CD8-positive, alpha-beta memory T cell (primary cell): ENCODE measurements around the gene TMPRSS15. TPM values are rescaled to one million over a fixed set of nuclear protein-coding genes. Genes with fewer than 3 reads are reported as not detected.

Source experiments
- CTCF ChIA-PET: fragments of 350-600 bp; sonication (Branson Sonifier 250); formaldehyde crosslinking; loops from one replicate; lab custom pipeline; 2021; ENCODE audit warnings: antibody characterized with exemption; lab: Charles Lee
- POLR2A ChIA-PET: fragments of 350-600 bp; sonication (Branson Sonifier 250); formaldehyde crosslinking; loops from one replicate; lab custom pipeline; 2021; ENCODE audit warnings: antibody characterized with exemption; lab: Charles Lee
- DNase-seq, 5 donors: peaks; one replicate each; pipeline versions ENCODE4 v3.0.0 to v3.0.0-alpha.2; 2020 to 2022; ENCODE audit warnings: mixed read lengths in 1 of 5
- H3K27ac ChIP-seq: one replicate; pipeline ENCODE4 v1.7.0; 2013; ENCODE audit warnings: low read depth, mild to moderate bottlenecking, low read length, moderate library complexity
- H3K27me3 ChIP-seq: 2 replicates; pipeline ENCODE4 v1.7.0; 2013; ENCODE audit warnings: low read length, mild to moderate bottlenecking; ENCODE audit not compliant: insufficient read depth, poor library complexity, severe bottlenecking
- H3K36me3 ChIP-seq: 2 replicates; pipeline ENCODE4 v1.7.0; 2013; ENCODE audit warnings: mild to moderate bottlenecking, low read length, moderate library complexity; ENCODE audit not compliant: insufficient read depth
- H3K4me1 ChIP-seq: 2 replicates; pipeline ENCODE4 v1.7.0; 2013; ENCODE audit warnings: mild to moderate bottlenecking, low read length, moderate library complexity; ENCODE audit not compliant: insufficient read depth
- H3K4me3 ChIP-seq: 2 replicates; pipeline ENCODE4 v1.7.0; 2013; ENCODE audit warnings: mild to moderate bottlenecking, low read length
- H3K9me3 ChIP-seq: 2 replicates; pipeline ENCODE4 v1.7.0; 2013; ENCODE audit warnings: mild to moderate bottlenecking, low read length
- H3K27ac Mint-ChIP-seq, 8 donors: one replicate each; pipeline ENCODE4 v1.8.0; 2020 to 2021; ENCODE audit warnings: mixed read lengths in 8 of 8, mild to moderate bottlenecking in 6 of 8, inconsistent platforms in 3 of 8, moderate library complexity in 3 of 8
- H3K27me3 Mint-ChIP-seq, 2 donors: one replicate each; pipeline ENCODE4 v1.8.0; 2020 to 2021; ENCODE audit warnings: mixed read lengths in 2 of 2, mild to moderate bottlenecking in 1 of 2, moderate library complexity in 1 of 2
- H3K36me3 Mint-ChIP-seq, 3 donors: one replicate each; pipeline ENCODE4 v1.8.0; 2020 to 2021; ENCODE audit warnings: mixed read lengths in 3 of 3, inconsistent platforms in 1 of 3, mild to moderate bottlenecking in 1 of 3
- H3K4me1 Mint-ChIP-seq, 3 donors: one replicate each; pipeline ENCODE4 v1.8.0; 2020 to 2021; ENCODE audit warnings: mixed read lengths in 3 of 3, inconsistent platforms in 1 of 3, mild to moderate bottlenecking in 1 of 3
- H3K4me3 Mint-ChIP-seq, 7 donors: one replicate each; pipeline ENCODE4 v1.8.0; 2020 to 2021; ENCODE audit warnings: mixed read lengths in 7 of 7, mild to moderate bottlenecking in 6 of 7, moderate library complexity in 4 of 7, inconsistent platforms in 2 of 7
- H3K9me3 Mint-ChIP-seq, 5 donors: one replicate each; pipeline ENCODE4 v1.8.0; 2020 to 2022; ENCODE audit warnings: mixed read lengths in 5 of 5, mild to moderate bottlenecking in 3 of 5, moderate library complexity in 2 of 5, inconsistent platforms in 1 of 5
- polyA plus RNA-seq: library from polyadenylated mRNA; unstranded; fragments of 300-500 nt; fragmentation: Illumina TruSeq; gene quantifications from one replicate; pipeline ENCODE4 v1.2.3, GENCODE V29; 2021
- total RNA-seq, 2 experiments: library from RNA; stranded (reverse); gene quantifications; one replicate each; pipeline ENCODE4 v1.2.3, GENCODE V29; 2021

TMPRSS15 gene
- total RNA-seq (not detected), polyA plus RNA-seq (not detected)

DNA sequence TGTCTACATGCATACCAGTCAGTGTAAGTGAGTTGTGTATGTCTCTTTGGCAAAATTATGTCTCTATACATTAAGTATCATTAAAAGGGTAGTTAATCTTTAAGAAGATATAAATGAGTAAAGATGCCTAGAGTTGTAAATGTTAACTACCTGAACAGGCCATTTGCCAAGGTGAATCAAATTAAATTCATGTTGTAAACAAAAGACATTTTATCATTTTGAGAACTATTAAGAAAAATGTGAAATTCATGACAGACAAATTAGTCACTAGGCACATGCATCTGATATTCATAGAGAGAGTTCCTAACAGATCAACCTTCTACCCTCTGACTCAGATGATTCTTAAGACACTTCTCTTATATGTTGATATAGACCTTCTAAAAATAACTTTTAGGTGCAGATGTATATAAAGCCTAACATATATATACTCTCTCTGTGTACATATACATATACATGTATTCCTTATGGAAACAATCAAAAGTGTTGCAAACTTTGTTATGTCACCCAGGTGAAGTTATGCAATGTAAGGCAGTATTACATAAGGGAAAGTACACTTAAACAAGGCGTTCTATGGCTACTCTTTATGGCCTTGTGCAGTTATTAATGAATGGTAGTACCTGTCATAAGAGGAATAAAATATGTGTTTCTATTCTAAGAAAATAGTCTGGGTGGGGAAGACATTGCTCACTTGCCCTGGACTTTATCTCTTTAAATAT lies at the start of gene TMPRSS15:
TMPRSS15 (minus strand) TSS at position 51 of the 716 bp plus-strand sequence. CDS start 163 bp downstream, outside the sequence.
- H3K36me3 Mint-ChIP-seq: no peaks in the 10 kb centered on the region
- H3K9me3 Mint-ChIP-seq: peaks cover 0 to 13% (median 0%) of the 10 kb centered on the region in 5 donors
- Histone ChIP-seq H3K27ac (no peak within 1 kb of the TSS), H3K36me3 (no peaks in the 10 kb centered on the region), H3K4me3 (no peak within 1 kb of the TSS), H3K4me1 (no peaks in the 10 kb centered on the region), H3K27me3 (no peaks in the 10 kb centered on the region), H3K9me3 (no peaks in the 10 kb centered on the region)
- CTCF ChIA-PET: no interaction called here
- no peak within 1 kb of the TSS for H3K27ac Mint-ChIP-seq
- POLR2A ChIA-PET: no interaction called here
- H3K4me1 Mint-ChIP-seq: no peaks in the 10 kb centered on the region
- no peak within 1 kb of the TSS for H3K4me3 Mint-ChIP-seq
- no peaks in the 10 kb centered on the region for H3K27me3 Mint-ChIP-seq
- DNase-seq: no peak

DNA sequence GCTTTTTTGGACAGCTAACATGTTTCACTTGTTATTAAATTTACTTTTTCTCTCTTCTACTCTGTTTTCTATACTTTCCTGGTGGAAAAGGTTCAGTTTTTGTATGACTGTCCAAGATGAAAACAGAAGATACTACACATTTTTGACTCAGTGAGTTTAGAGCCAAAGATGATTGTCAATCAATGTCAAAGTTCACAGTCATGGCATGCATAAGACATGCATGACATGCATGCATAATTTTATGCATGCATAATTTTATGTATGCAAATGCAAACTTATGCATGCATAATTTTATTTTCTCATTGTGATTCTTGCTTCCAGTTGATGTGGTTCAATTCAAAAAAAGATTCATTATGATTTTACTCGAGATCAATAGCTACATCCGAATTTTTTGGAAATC lies 48.1 kb upstream of the TMPRSS15 start:
- no peak overlapping the region for H3K27ac ChIP-seq
- no peaks in the 10 kb centered on the region for H3K27me3 ChIP-seq
- Mint-ChIP-seq H3K9me3 (peaks cover 0 to 7% (median under 1%) of the 10 kb centered on the region in 5 donors), H3K27ac (no peak overlapping the region), H3K36me3 (no peaks in the 10 kb centered on the region), H3K27me3 (no peaks in the 10 kb centered on the region), H3K4me1 (no peaks in the 10 kb centered on the region), H3K4me3 (no peak overlapping the region)
- ChIA-PET POLR2A (no interaction called here), CTCF (no interaction called here)
- H3K4me3 ChIP-seq: no peak overlapping the region
- DNase-seq: no peak
- H3K9me3 ChIP-seq: no peaks in the 10 kb centered on the region
- H3K36me3 ChIP-seq: no peaks in the 10 kb centered on the region
- no peaks in the 10 kb centered on the region for H3K4me1 ChIP-seq

DNA sequence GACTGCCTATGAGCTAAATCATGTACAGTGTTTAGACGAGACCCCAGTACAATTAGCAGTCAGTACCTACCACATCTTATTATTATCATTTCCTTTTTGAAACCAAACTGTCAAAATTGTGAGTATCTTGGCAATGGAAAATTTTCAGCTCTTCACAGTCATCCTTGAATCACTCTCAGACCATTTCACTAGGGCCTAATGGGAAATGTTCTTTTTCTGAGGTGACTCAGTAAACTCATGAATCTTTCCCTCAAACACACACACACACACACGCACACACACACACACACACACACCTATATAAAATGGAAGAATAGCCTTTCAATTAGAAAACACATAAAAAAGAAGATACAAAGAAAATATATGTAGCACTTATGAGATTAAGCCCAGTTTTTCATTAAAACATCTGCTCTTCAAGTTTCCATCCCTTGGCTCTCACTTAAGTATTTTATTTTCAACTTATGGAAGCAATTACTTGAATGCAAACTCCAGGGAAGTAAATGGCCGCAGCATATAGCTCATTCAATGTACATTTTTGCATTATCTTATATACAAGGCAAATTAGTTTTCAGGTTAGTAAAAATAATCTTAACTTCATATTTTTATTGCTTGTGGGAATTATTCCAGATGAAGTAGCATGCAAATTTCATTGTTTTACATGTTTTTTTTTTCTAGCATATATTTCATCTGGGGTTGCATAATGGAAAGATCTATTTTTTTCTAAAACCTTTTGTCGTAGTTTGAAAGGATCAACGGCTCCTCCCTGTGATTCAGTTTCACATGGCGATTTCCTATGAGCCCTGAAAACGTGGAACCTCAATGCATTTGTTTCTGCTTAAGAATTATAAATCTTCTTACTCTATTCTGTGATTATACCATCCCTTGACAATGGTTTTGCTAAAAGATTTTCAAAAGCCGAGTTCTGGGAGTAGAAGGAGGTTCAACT lies 46.3 kb upstream of the TMPRSS15 start:
- H3K9me3 Mint-ChIP-seq: peaks cover 0 to 11% (median 2%) of the 10 kb centered on the region in 5 donors
- no peak overlapping the region for H3K4me3 Mint-ChIP-seq
- H3K27ac Mint-ChIP-seq: no peak overlapping the region

DNA sequence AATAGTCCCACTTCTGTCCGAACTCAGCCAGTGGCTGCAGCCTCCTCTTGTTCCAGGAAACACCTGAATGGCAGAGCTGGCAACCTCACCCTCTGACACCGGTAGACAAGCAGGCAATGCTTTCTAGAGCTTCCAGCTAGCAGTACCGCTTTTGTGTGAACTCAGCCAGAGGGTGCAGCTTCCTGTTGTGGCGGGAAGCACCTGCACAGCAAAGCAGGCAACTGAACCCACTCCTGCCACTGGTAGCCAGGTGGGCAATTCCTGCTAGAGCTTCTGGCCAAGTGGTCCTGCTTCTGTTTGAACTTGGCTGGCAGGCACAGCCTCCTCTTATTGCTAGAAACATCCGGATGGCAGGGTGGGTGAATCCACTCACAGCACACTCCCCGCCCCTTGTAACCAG lies 40.1 kb upstream of the TMPRSS15 start:
- Mint-ChIP-seq H3K9me3 (peaks cover 3 to 14% (median 5%) of the 10 kb centered on the region in 5 donors), H3K4me3 (no peak overlapping the region), H3K4me1 (no peaks in the 10 kb centered on the region), H3K27me3 (no peaks in the 10 kb centered on the region), H3K27ac (no peak overlapping the region), H3K36me3 (no peaks in the 10 kb centered on the region)
- ChIA-PET CTCF (no interaction called here), POLR2A (no interaction called here)
- Histone ChIP-seq H3K4me1 (no peaks in the 10 kb centered on the region), H3K9me3 (no peaks in the 10 kb centered on the region), H3K4me3 (no peak overlapping the region), H3K36me3 (no peaks in the 10 kb centered on the region), H3K27me3 (no peaks in the 10 kb centered on the region), H3K27ac (no peak overlapping the region)
- DNase-seq: no peak

More for the DNA sequence above, 46.3 kb upstream of the TMPRSS15 start:
- ChIA-PET POLR2A (no interaction called here), CTCF (no interaction called here)
- H3K36me3 ChIP-seq: no peaks in the 10 kb centered on the region
- H3K9me3 ChIP-seq: no peaks in the 10 kb centered on the region
- H3K4me1 ChIP-seq: no peaks in the 10 kb centered on the region
- no peaks in the 10 kb centered on the region for H3K27me3 Mint-ChIP-seq
- H3K4me1 Mint-ChIP-seq: no peaks in the 10 kb centered on the region
- DNase-seq: no peak
- H3K27ac ChIP-seq: no peak overlapping the region
- no peak overlapping the region for H3K4me3 ChIP-seq
- H3K36me3 Mint-ChIP-seq: no peaks in the 10 kb centered on the region
- no peaks in the 10 kb centered on the region for H3K27me3 ChIP-seq

DNA sequence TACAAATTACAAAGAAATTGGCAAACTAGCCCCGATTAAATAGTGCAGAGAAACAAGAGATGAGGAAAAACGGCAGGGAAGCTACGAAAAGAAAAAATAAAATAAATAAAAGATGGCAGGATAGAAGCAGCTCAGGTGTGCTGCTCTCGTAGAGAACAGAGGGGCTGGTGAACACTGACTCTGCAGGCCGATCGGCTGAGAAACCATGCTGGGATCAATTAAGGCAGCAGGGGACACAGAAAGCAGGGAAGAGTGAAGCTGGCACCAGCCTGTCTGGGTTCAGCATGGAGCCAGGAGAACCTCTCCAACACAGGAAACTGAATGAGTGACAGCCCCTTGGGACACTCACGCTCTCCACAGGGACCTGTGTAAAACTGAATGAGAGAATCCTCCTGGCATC lies 39.5 kb upstream of the TMPRSS15 start:
- no peaks in the 10 kb centered on the region for H3K4me1 ChIP-seq
- no peaks in the 10 kb centered on the region for H3K9me3 ChIP-seq
- H3K4me3 Mint-ChIP-seq: no peak overlapping the region
- no peaks in the 10 kb centered on the region for H3K36me3 Mint-ChIP-seq
- H3K36me3 ChIP-seq: no peaks in the 10 kb centered on the region
- no peaks in the 10 kb centered on the region for H3K27me3 ChIP-seq
- H3K27me3 Mint-ChIP-seq: no peaks in the 10 kb centered on the region
- ChIA-PET CTCF (no interaction called here), POLR2A (no interaction called here)
- no peak overlapping the region for H3K4me3 ChIP-seq
- H3K27ac Mint-ChIP-seq: no peak overlapping the region
- peaks cover 3 to 14% (median 5%) of the 10 kb centered on the region in 5 donors for H3K9me3 Mint-ChIP-seq
- no peak overlapping the region for H3K27ac ChIP-seq
- no peak for DNase-seq
- no peaks in the 10 kb centered on the region for H3K4me1 Mint-ChIP-seq

DNA sequence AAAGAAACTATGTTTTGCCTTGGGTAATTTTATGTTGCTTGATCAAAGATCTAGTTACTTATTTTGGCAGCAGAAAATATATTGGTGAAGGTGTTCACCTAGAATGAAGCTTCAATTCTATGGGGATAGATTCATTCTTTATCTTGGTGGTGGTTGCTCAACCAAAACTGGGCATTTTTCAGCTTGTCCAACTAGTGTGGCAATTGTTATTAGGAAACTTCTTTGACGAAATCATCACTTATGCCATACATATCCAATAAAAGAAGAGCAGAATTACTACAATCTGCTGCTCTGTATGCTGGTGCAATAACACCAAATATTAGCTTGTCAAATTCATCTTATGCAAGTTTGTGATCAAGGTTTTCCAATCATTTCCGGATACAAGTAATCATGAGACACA lies 26.8 kb upstream of the TMPRSS15 start:
- H3K27me3 ChIP-seq: no peaks in the 10 kb centered on the region
- no peaks in the 10 kb centered on the region for H3K9me3 ChIP-seq
- no peaks in the 10 kb centered on the region for H3K4me1 ChIP-seq
- no peak overlapping the region for H3K27ac Mint-ChIP-seq
- no peak overlapping the region for H3K4me3 ChIP-seq
- H3K27ac ChIP-seq: no peak overlapping the region
- no peaks in the 10 kb centered on the region for H3K27me3 Mint-ChIP-seq
- H3K4me3 Mint-ChIP-seq: no peak overlapping the region
- POLR2A ChIA-PET: no interaction called here
- H3K9me3 Mint-ChIP-seq: peaks cover 0 to 8% (median 0%) of the 10 kb centered on the region in 5 donors
- no peaks in the 10 kb centered on the region for H3K36me3 ChIP-seq
- no peak for DNase-seq
- H3K4me1 Mint-ChIP-seq: no peaks in the 10 kb centered on the region
- CTCF ChIA-PET: no interaction called here
- H3K36me3 Mint-ChIP-seq: no peaks in the 10 kb centered on the region

DNA sequence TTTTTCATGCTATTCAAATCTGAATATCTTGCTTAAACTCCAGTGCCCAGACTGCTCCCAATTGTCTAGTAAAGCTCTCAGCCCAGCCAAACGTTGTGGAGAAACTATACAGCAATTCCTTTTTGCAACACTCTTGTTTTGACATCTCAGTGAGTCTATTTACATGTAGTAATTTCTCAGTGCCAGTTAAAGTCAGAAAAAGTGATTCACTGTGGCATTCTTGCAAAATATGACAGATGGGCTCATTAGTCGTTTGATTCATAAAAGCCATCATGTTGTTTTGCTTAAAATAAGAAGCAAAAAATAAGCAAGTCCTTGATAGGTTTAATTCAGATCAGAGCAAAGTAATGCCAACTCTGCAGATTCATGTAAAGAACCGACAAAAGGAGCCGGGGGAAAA lies 20.7 kb upstream of the TMPRSS15 start:
- Histone ChIP-seq H3K4me1 (no peaks in the 10 kb centered on the region), H3K27me3 (no peaks in the 10 kb centered on the region), H3K36me3 (no peaks in the 10 kb centered on the region), H3K27ac (no peak overlapping the region), H3K9me3 (no peaks in the 10 kb centered on the region), H3K4me3 (no peak overlapping the region)
- Mint-ChIP-seq H3K27ac (no peak overlapping the region), H3K36me3 (peaks cover 0 to 2% (median 0%) of the 10 kb centered on the region in 3 donors), H3K27me3 (no peaks in the 10 kb centered on the region), H3K4me3 (no peak overlapping the region), H3K9me3 (peaks cover 0 to 8% (median 2%) of the 10 kb centered on the region in 5 donors), H3K4me1 (no peaks in the 10 kb centered on the region)
- ChIA-PET POLR2A (no interaction called here), CTCF (no interaction called here)
- no peak for DNase-seq

DNA sequence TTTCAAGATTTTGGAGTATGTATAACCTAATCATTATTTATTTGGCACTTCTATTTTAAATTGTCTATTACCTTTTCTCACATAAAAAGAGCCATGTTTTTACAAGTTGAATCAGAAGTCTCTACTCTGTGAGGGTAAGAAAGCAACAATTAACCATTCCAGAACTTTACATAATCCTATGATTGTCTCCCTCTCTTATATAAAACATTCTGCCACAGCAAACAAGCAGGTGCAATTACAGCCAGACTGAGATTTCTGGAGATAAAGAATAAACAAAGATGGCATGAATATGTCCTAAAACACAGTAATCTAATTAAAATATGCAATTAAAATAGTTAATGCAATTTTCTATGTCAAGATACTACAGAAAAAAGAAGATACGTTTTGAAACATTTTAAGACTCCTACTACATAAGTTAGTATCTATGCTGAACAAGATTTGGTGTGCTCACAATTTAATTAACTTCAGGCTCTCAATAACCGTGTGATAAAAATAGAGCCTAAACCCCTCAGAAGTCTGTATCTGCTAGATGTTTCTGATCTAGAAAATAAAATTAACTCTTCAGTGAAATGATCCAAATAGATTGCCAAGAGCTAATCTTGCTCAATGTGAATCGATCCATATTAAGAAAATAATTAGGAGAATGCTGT lies 13.7 kb upstream of the TMPRSS15 start:
- H3K27ac Mint-ChIP-seq: no peak overlapping the region
- POLR2A ChIA-PET: no interaction called here
- Histone ChIP-seq H3K27me3 (no peaks in the 10 kb centered on the region), H3K4me1 (no peaks in the 10 kb centered on the region), H3K27ac (no peak overlapping the region), H3K4me3 (no peak overlapping the region), H3K36me3 (no peaks in the 10 kb centered on the region), H3K9me3 (no peaks in the 10 kb centered on the region)
- H3K36me3 Mint-ChIP-seq: peaks cover 0 to 2% (median 0%) of the 10 kb centered on the region in 3 donors
- H3K27me3 Mint-ChIP-seq: no peaks in the 10 kb centered on the region
- no peak for DNase-seq
- H3K4me1 Mint-ChIP-seq: no peaks in the 10 kb centered on the region
- CTCF ChIA-PET: no interaction called here
- H3K9me3 Mint-ChIP-seq: peaks cover 0 to 15% (median 2%) of the 10 kb centered on the region in 5 donors
- H3K4me3 Mint-ChIP-seq: no peak overlapping the region
